HFFc6 (cell line): ENCODE data around the gene FAAP20. TPM values are rescaled to one million over a fixed set of nuclear protein-coding genes. Genes with fewer than 3 reads are reported as not detected.

Experiments used
- DNase-seq: peaks from one replicate; pipeline ENCODE4 v3.0.0-alpha.2; 2018
- H3K27ac Mint-ChIP-seq: 2 replicates; pipeline ENCODE4 v1.8.0; 2020; ENCODE audit warnings: mild to moderate bottlenecking, mixed read lengths
- H3K27me3 Mint-ChIP-seq: 2 replicates; pipeline ENCODE4 v1.8.0; 2021; ENCODE audit warnings: mild to moderate bottlenecking, moderate library complexity, mixed read lengths; ENCODE audit not compliant: insufficient read depth
- H3K36me3 Mint-ChIP-seq: 2 replicates; pipeline ENCODE4 v1.8.0; 2021; ENCODE audit warnings: low read depth, mixed read lengths
- H3K4me1 Mint-ChIP-seq: 2 replicates; pipeline ENCODE4 v1.8.0; 2020; ENCODE audit warnings: low read depth, mixed read lengths
- H3K4me3 Mint-ChIP-seq: 2 replicates; pipeline ENCODE4 v1.8.0; 2020; ENCODE audit warnings: mild to moderate bottlenecking, moderate library complexity, mixed read lengths
- H3K9me3 Mint-ChIP-seq: 2 replicates; pipeline ENCODE4 v1.8.0; 2020; ENCODE audit warnings: mild to moderate bottlenecking, mixed read lengths
- CTCF ChIP-seq: fragments of 200-600 bp; sonication (generic); IDR thresholded peaks from 2 replicates; pipeline ENCODE4 v1.5.0; 2021; ENCODE audit warnings: antibody characterized with exemption, mild to moderate bottlenecking
- total RNA-seq, 6 experiments: library from RNA; stranded (reverse); fragmentation: NEBNext Ultra II Directional; extraction: Animal tissue kit (Norgen Biotek cat#: 25700); gene quantifications; 2 replicates in 1 of 6; 3 replicates in 5 of 6; pipeline ENCODE4 v1.2.3, GENCODE V29; 2021

The FAAP20 gene
- total RNA-seq, 6 experiments from 2014 or later, result 75.3 to 97.4 (median 82.7) TPM

- no peaks in the 10 kb centered on the region; the same call in 1 of the 2 replicates for H3K27me3 Mint-ChIP-seq
- peaks cover 15% of the 10 kb centered on the region for H3K4me1 Mint-ChIP-seq
- no peak for DNase-seq
- no peak overlapping the region for H3K4me3 Mint-ChIP-seq
- no peak overlapping the region for H3K27ac Mint-ChIP-seq
- no peaks in the 10 kb centered on the region for H3K36me3 Mint-ChIP-seq
- no peaks in the 10 kb centered on the region for H3K9me3 Mint-ChIP-seq
- no peak for TF ChIP-seq CTCF
Observed at GRCh38 chr1:2202008-2202575, 7.5 kb upstream of the FAAP20 start.

- Mint-ChIP-seq H3K27ac (no peak overlapping the region), H3K36me3 (no peaks in the 10 kb centered on the region), H3K27me3 (no peaks in the 10 kb centered on the region; the same call in 1 of the 2 replicates), H3K9me3 (no peaks in the 10 kb centered on the region), H3K4me1 (peaks cover 10% of the 10 kb centered on the region), H3K4me3 (no peak overlapping the region)
- TF ChIP-seq CTCF, result no peak
- no peak for DNase-seq
Observed at GRCh38 chr1:2201062-2201461, 6.5 kb upstream of the FAAP20 start.

DNA sequence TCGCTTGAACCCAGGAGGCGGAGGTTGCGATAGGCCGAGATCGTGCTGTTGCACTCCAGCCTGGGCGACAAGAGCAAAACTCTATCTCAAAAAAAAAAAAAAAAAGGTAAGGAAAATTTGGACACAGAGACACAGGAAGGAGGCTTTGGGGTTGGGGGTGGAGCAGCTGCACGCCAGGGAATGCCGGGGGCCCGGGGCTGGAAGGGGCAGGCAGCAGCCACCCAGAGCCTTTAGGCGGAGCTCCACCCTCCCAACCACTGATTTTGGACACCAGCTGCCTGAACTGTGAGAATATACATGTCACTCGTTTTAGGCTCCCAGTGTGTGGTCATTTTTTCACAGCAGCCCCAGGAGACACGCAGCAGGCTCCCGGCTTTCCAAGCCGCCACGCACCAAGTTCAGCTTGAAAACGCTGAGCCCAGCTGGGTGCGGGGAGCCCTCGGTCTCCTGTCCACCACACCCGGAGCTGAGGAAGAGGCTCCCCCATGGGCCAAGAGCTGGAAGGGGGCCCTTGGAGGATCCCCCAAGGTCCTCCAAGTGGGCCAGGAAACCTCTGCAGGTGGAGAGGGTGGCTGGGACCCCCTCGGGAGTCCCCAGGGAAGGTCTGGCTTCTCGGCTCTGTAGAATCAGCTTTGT lies 5.9 kb upstream of the FAAP20 start:
- no peak for TF ChIP-seq CTCF
- Mint-ChIP-seq H3K36me3 (no peaks in the 10 kb centered on the region), H3K9me3 (no peaks in the 10 kb centered on the region), H3K27me3 (no peaks in the 10 kb centered on the region; the same call in 1 of the 2 replicates), H3K4me3 (peak overlapping the region; percentile 95; the same call in 1 of the 2 replicates), H3K27ac (no peak overlapping the region), H3K4me1 (peaks cover 10% of the 10 kb centered on the region)
- DNase-seq, result no peak

GRCh38 chr1:2199042-2199810 lies 4.7 kb upstream of the FAAP20 start:
- no peak for TF ChIP-seq CTCF
- H3K9me3 Mint-ChIP-seq, result no peaks in the 10 kb centered on the region
- H3K4me3 Mint-ChIP-seq, result peak overlapping the region; percentile 95
- peaks cover 10% of the 10 kb centered on the region for H3K4me1 Mint-ChIP-seq
- no peaks in the 10 kb centered on the region; the same call in 1 of the 2 replicates for H3K27me3 Mint-ChIP-seq
- no peaks in the 10 kb centered on the region for H3K36me3 Mint-ChIP-seq
- peak; percentile 69 for DNase-seq
- H3K27ac Mint-ChIP-seq, result peak overlapping the region; percentile 89

DNA sequence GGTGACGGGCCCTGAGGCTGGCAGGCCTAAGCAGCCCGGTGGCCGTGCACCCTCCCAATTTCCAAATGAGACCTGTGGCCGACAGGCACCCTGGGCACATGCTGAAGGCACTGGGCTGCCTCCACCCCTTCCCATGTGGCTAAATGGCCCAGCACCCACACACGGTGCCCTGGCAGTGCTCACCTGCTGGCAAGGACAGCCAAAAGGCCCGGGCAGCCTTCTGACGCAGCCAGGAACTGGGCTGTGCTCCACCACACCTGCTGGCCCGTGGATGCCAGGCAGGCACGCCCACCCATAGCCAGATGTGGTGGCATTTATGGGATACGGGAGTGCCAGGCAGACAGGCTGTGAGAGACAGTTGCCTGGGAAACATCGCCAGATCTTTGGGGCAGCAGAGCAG lies 4.0 kb upstream of the FAAP20 start:
- no peak for TF ChIP-seq CTCF
- peak overlapping the region; percentile 89; the same call in 1 of the 2 replicates for H3K27ac Mint-ChIP-seq
- no peaks in the 10 kb centered on the region; the same call in 1 of the 2 replicates for H3K27me3 Mint-ChIP-seq
- H3K4me1 Mint-ChIP-seq, result peaks cover 10% of the 10 kb centered on the region
- DNase-seq, result no peak
- H3K9me3 Mint-ChIP-seq, result no peaks in the 10 kb centered on the region
- no peak overlapping the region for H3K4me3 Mint-ChIP-seq
- H3K36me3 Mint-ChIP-seq, result no peaks in the 10 kb centered on the region
